ENCODE measurements around the gene ADPRH. TPM values are rescaled to one million over a fixed set of nuclear protein-coding genes. Genes with fewer than 3 reads are reported as not detected.

ADPRH gene
- total and polyA plus RNA-seq, 10 of the 15 experiments (the other 5 are each of a cell fraction or from before 2014, with no cell fraction given) = 2.3 to 32.6 (median 19.0) TPM

DNA sequence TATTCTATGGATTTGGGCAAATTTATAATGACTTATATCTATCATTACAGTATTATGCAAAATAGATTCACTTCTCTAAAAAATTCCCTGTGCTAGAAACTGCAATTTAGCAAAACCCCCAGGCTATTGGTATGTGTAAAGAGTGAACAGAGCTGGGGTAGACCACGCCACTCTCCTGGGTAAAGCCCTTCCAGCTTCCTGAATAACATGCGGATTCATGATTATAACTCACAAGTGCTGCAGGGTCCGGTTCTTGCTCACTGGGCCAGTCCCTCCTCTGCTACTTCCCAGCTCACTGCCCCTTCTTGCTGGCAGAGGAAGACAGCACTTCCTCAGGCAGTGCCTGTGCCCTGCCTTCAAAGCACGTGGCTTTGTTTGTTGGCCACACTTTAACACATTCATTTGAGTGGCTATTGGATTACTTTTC, 24.0 kb upstream of the ADPRH start (continued):
- TF ChIP-seq, protein P1, sequence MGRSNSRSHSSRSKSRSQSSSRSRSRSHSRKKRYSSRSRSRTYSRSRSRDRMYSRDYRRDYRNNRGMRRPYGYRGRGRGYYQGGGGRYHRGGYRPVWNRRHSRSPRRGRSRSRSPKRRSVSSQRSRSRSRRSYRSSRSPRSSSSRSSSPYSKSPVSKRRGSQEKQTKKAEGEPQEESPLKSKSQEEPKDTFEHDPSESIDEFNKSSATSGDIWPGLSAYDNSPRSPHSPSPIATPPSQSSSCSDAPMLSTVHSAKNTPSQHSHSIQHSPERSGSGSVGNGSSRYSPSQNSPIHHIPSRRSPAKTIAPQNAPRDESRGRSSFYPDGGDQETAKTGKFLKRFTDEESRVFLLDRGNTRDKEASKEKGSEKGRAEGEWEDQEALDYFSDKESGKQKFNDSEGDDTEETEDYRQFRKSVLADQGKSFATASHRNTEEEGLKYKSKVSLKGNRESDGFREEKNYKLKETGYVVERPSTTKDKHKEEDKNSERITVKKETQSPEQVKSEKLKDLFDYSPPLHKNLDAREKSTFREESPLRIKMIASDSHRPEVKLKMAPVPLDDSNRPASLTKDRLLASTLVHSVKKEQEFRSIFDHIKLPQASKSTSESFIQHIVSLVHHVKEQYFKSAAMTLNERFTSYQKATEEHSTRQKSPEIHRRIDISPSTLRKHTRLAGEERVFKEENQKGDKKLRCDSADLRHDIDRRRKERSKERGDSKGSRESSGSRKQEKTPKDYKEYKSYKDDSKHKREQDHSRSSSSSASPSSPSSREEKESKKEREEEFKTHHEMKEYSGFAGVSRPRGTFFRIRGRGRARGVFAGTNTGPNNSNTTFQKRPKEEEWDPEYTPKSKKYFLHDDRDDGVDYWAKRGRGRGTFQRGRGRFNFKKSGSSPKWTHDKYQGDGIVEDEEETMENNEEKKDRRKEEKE (IDR thresholded peaks at IDR 0.05) = no peak
- no peak for TF ChIP-seq CBX3 (IDR thresholded peaks at IDR 0.05; ENCODE audit: borderline replicate concordance, low read depth)
- TF ChIP-seq TAF1 (IDR thresholded peaks at IDR 0.05; ENCODE audit: borderline replicate concordance, low read depth, low read length) = no peak
- no peak for TF ChIP-seq BCL3 (IDR thresholded peaks at IDR 0.05; ENCODE audit: borderline replicate concordance, insufficient read depth, low read depth, low read length, poor library complexity, severe bottlenecking)
- no peak for TF ChIP-seq ZBTB40 (IDR thresholded peaks at IDR 0.05; ENCODE audit: borderline replicate concordance)
- no peak for TF ChIP-seq GATAD2B (conservative IDR thresholded peaks at IDR 0.05; ENCODE audit: low read depth)
- no peak for TF ChIP-seq YY1 (IDR thresholded peaks at IDR 0.05; ENCODE audit: low read depth, low read length)
- TF ChIP-seq PML (IDR thresholded peaks at IDR 0.05; ENCODE audit: low read length) = peak; percentile 57; the same call in 1 of the 2 replicates
- peak; percentile 53; the same call in 1 of the 2 replicates for TF ChIP-seq NR2F1 (conservative IDR thresholded peaks at IDR 0.05)
- TF ChIP-seq MTA3 (IDR thresholded peaks at IDR 0.05; ENCODE audit: borderline replicate concordance, low read length) = no peak
- TF ChIP-seq SPI1 (IDR thresholded peaks at IDR 0.05; ENCODE audit: borderline replicate concordance, insufficient read depth, low read depth, low read length) = peak; percentile 56
- no peak for TF ChIP-seq POLR2AphosphoS2 (IDR thresholded peaks at IDR 0.05; ENCODE audit: low read depth, low read length)
- TF ChIP-seq TBL1XR1 (IDR thresholded peaks at IDR 0.05; ENCODE audit: low read depth, low read length) = no peak
- TF ChIP-seq IKZF2 (IDR thresholded peaks at IDR 0.05) = 0 out of 4 replicates have a peak, but pooled peaks of 1 of the 2 experiments have one; percentile 62
- TF ChIP-seq MXI1 (IDR thresholded peaks at IDR 0.05; ENCODE audit: low read depth, low read length) = peak; percentile 71; the same call in 1 of the 2 replicates
- TF ChIP-seq HCFC1 (IDR thresholded peaks at IDR 0.05; ENCODE audit: low read length) = no peak
- no peak for TF ChIP-seq ZNF274 (IDR thresholded peaks at IDR 0.05; ENCODE audit: insufficient read depth, insufficient read length)
- TF ChIP-seq POLR2AphosphoS5 (IDR thresholded peaks at IDR 0.05; ENCODE audit: low read length) = peak; percentile 74; the same call in 1 of the 2 replicates
- peak; percentile 38; the same call in 1 of the 2 replicates for TF ChIP-seq EED (IDR thresholded peaks at IDR 0.05; ENCODE audit: low read depth)
- TF ChIP-seq BHLHE40 (IDR thresholded peaks at IDR 0.05; ENCODE audit: borderline replicate concordance in 1 of 2, low read depth in 2 of 2, low read length in 1 of 2) = 0 out of 4 replicates have a peak, but pooled peaks of 1 of the 2 experiments have one; percentile 27
- no peak for TF ChIP-seq RELA (IDR thresholded peaks at IDR 0.05; ENCODE audit: borderline replicate concordance, partially characterized antibody)
- no peak for TF ChIP-seq HDAC6 (IDR thresholded peaks at IDR 0.05; ENCODE audit: unreplicated experiment)
- 0 out of 3 replicates have a peak, but pooled peaks have one; percentile 22 for TF ChIP-seq POU2F2 (IDR thresholded peaks at IDR 0.05; ENCODE audit: borderline replicate concordance, low read depth, low read length)
- TF ChIP-seq SREBF2 (IDR thresholded peaks at IDR 0.05; ENCODE audit: low read length) = no peak
